Stimulated activated naive CD8-positive, alpha-beta T cell treated with anti-CD3 and anti-CD28 coated beads, Interleukin-15, amount 100 ng/mL, for 72 hours (primary cell): ENCODE measurements around the gene GABBR2.

Experiments
- ATAC-seq: fragments of 150-1000 bp; cut with Tn5 transposase; 2 replicates; pipeline ENCODE4 v1.10.0; 2021; ENCODE audit warnings: mild to moderate bottlenecking, moderate library complexity
- DNase-seq, 2 donors: peaks; one replicate each; pipeline ENCODE4 v3.0.0; 2021 to 2022
- H3K27ac Mint-ChIP-seq, 2 donors: one replicate each; pipeline ENCODE4 v1.8.0; 2022; ENCODE audit warnings: mild to moderate bottlenecking in 2 of 2, mixed read lengths in 2 of 2, moderate library complexity in 2 of 2
- H3K27me3 Mint-ChIP-seq: one replicate; pipeline ENCODE4 v1.8.0; 2022; ENCODE audit warnings: mixed read lengths
- H3K4me1 Mint-ChIP-seq: one replicate; pipeline ENCODE4 v1.8.0; 2022; ENCODE audit warnings: mild to moderate bottlenecking, mixed read lengths
- H3K4me3 Mint-ChIP-seq, 2 donors: one replicate each; pipeline ENCODE4 v1.8.0; 2022; ENCODE audit warnings: mild to moderate bottlenecking in 2 of 2, mixed read lengths in 2 of 2, moderate library complexity in 1 of 2
- H3K9me3 Mint-ChIP-seq, 2 donors: one replicate each; pipeline ENCODE4 v1.8.0; 2022; ENCODE audit warnings: mixed read lengths in 2 of 2

GABBR2 gene

DNA sequence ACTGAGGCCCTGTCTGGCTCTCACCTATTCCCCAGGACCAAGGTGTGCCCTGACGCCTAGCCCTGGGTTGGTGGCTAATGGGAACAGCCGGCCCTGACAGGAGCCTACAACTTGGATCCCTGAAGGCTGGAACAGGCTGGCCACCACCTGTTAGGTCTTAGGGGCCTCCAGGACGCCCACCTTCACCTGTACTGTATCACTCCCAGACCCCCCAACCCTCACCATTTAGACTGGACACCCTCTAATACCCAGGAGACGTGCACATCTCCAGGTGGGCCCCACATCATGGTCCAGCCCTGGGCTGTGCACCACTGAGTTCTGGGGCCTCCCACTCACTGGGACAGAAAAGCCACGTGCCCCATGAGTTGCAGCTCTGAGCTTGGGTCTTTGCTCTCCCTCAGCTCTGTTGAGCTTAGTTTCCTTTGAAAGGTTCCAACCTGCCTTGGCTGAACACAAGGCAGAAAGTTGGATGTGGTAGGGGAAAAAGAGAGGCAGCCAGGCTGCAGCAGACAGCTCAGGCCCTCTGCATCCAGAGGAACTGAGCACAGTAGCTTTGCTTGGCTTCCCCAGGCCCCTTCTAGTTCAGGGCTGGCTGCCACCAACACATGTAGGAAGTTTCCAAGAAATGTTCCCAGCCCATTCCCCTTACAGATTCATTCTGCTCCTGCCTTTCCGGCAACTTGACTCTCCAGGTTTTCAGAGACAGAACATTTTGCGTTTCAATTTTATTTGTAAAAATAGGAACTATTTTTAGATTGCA, 336.5 kb downstream of the GABBR2 start:
- Mint-ChIP-seq H3K4me3 (no peak overlapping the region), H3K9me3 (peaks cover 0 to 3% of the 10 kb centered on the region in 2 donors), H3K27me3 (no peaks in the 10 kb centered on the region), H3K27ac (no peak overlapping the region), H3K4me1 (no peaks in the 10 kb centered on the region)
- ATAC-seq (no peak), DNase-seq (no peak)

DNA sequence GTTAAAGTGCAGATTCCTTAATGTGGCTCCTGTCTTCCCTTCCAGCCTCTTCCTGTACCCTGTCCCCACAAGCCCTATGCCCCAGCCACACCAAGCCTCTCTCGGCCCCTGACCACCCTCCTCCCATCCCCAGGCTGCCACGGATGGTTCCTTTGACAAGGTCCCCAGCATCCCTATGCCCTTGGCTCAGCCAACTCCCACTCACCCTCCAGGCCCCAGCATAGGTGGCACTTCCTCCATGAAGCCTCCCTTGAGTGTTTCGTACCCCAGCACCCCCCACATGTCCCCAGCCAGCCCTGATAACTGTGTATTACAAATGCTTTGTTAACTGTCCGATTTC, 337.8 kb downstream of the GABBR2 start:
- no peaks in the 10 kb centered on the region for H3K27me3 Mint-ChIP-seq
- H3K4me3 Mint-ChIP-seq: no peak overlapping the region
- ATAC-seq: no peak
- peak overlapping the region in 1 of 2 donors; percentile 21 for H3K27ac Mint-ChIP-seq
- peaks cover 0 to 8% of the 10 kb centered on the region in 2 donors for H3K9me3 Mint-ChIP-seq
- H3K4me1 Mint-ChIP-seq: no peaks in the 10 kb centered on the region
- DNase-seq: no peak

DNA sequence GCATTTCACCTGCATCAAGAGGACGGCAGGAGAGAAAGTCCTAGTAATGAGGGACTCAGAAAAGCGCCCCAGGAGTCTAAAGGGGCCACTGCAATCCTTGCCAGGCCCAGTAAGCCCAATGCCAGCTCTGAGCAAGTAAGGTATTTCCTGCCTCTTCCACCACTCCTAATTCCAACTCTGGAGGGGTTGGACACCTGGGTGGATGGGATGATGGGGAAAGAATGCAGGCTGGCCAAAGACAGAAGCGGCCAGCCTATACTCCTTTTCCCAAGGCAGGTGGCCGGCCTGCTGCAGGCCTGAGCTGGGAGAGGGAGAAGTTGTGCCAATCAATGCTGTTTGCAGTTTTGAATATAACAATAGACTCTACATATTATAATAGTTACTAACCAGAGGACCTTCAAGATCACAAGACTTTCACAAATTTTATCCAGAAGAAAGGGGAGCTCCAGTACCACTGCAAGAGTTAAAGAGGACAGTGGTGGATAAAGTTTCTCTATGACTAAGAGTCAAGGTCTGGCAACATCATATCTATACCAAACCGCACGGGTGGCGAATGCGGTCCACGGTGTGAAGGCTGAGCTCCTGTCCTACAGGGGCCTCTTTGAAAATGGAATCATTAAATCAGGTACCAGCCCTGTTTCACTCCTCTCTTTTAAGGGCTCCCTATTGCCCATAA, 338.3 kb downstream of the GABBR2 start:
- H3K4me1 Mint-ChIP-seq: no peaks in the 10 kb centered on the region
- no peak overlapping the region for H3K4me3 Mint-ChIP-seq

DNA sequence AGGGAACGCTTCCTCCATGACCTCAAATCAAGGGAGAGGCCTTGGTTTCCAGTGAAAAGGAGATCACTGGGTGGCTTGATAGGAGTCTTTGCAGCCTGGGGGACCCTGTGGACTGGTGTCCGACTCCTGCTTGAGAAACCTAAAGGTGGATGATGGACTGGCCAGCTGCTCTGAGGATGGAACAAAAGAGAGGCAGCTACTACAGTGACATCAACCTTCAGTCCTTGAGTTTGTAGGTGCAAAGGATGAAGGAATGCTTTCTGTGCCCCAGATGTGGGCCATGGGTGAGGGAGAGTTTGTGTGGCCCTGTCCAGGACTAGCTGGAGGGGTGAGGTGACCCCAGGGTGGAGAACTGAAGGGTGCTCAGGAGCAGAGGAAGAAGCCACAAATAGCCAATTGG, 338.8 kb downstream of the GABBR2 start:
- Mint-ChIP-seq H3K27ac (no peak overlapping the region), H3K27me3 (no peaks in the 10 kb centered on the region), H3K4me1 (no peaks in the 10 kb centered on the region), H3K4me3 (no peak overlapping the region), H3K9me3 (peaks cover 10 to 14% of the 10 kb centered on the region in 2 donors)
- DNase-seq (no peak), ATAC-seq (no peak)

More for the DNA sequence above, 338.3 kb downstream of the GABBR2 start:
- Mint-ChIP-seq H3K27ac (peak overlapping the region in 1 of 2 donors; percentile 21), H3K27me3 (no peaks in the 10 kb centered on the region), H3K9me3 (peaks cover 4 to 9% of the 10 kb centered on the region in 2 donors)
- no peak for DNase-seq
- no peak for ATAC-seq

DNA sequence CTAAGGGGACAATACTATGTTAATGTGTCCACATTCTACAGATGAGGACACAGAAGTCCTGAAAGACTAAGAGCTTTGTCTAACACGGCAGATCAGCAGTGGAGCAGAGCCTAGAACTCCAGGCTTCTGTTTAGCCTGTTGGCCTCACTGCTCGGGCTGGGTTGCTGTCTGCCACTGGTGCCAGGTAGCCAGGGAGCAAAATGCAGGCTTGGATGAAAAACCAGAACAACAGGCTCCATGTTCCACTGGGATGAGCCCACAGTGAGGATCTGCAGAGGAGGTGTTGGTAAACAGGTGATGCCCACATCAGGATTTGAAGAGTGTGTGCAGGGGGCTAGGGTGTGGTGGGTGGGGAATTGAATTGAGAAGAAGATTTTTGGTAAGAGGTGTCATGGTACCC, 339.3 kb downstream of the GABBR2 start:
- no peak for DNase-seq
- Mint-ChIP-seq H3K9me3 (peaks cover 11 to 15% of the 10 kb centered on the region in 2 donors), H3K4me3 (no peak overlapping the region), H3K4me1 (no peaks in the 10 kb centered on the region), H3K27ac (no peak overlapping the region), H3K27me3 (no peaks in the 10 kb centered on the region)
- no peak for ATAC-seq

DNA sequence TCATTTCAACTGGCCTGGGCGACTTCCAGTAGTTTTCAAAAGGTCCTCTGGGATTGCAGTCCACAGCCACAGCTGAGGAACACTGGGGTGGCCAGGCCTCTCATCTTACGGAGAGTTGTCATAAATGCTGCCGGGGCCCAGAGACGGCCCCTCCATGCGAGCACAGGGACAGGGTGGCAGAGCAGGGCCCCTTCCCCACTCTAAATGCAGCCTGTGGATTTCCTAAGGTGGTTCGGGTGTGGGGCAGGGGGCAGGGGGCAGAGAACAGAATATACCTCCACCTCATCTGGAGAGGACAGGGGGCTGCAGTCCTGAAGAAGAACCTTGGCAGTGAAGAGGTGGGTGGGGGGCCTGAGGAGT, 339.7 kb downstream of the GABBR2 start:
- Mint-ChIP-seq H3K4me3 (no peak overlapping the region), H3K9me3 (peaks cover 11 to 15% of the 10 kb centered on the region in 2 donors), H3K27ac (no peak overlapping the region), H3K4me1 (no peaks in the 10 kb centered on the region), H3K27me3 (no peaks in the 10 kb centered on the region)
- DNase-seq (no peak), ATAC-seq (no peak)

DNA sequence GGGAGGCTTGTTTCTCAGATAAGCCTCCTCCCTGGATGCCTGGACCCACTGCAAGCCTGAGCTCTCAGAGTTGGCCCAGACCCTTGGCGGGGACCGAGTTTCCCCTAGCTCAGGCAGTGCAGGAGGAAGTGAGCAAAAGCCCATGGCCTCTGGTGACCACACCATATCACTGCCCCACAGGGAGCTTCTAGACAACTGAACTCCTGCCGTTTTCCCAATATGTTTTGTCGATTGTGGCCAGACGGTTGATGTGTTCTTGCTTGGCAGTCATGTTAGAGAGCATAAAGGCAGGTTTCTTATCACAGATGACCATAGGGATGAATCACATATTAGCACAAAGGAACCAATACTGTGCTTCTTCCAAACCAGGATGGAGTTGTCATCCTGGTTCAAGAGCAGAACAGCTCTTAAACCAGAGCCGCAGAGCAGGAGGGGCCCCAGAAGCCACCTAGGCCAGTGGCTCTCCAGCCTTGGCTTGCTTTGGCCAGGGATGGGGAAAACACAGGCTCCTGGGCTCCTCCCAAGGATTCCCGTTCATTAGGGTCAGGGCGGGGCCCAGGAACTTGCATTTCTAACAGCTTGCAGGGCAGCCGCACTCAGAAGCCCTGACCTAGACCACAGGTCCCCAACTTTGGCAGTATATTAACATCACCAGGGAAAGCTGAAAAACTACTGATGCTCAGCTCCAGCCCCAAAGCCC, 340.2 kb downstream of the GABBR2 start:
- H3K4me1 Mint-ChIP-seq: no peaks in the 10 kb centered on the region
- no peak for DNase-seq

DNA sequence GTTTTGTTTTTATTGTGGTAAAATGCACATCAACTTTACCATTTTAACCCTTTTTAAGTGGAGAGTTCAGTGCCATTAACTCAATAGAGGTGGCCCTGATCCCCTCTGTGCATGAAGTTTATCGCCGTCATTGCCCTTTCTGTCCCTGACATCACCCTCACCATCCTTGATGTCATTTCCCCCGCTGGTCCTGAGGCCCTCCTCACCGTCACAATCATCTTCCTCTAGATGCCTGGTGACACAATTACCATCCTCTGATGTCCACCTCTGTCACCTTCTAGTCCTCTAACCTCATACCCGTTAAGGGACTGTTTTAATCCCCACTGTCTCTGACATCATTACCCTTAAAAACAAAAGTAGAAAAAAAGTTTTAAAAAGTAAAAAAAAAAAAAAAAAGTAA, 340.8 kb downstream of the GABBR2 start:
- ATAC-seq (no peak), DNase-seq (no peak)
- no peak overlapping the region for H3K27ac Mint-ChIP-seq
- H3K4me3 Mint-ChIP-seq: no peak overlapping the region
- no peaks in the 10 kb centered on the region for H3K4me1 Mint-ChIP-seq
- H3K9me3 Mint-ChIP-seq: peaks cover 11 to 15% of the 10 kb centered on the region in 2 donors
- no peaks in the 10 kb centered on the region for H3K27me3 Mint-ChIP-seq

More for the DNA sequence above, 340.2 kb downstream of the GABBR2 start:
- Mint-ChIP-seq H3K27me3 (no peaks in the 10 kb centered on the region), H3K4me3 (no peak overlapping the region), H3K9me3 (peaks cover 11 to 15% of the 10 kb centered on the region in 2 donors), H3K27ac (no peak overlapping the region)
- no peak for ATAC-seq

DNA sequence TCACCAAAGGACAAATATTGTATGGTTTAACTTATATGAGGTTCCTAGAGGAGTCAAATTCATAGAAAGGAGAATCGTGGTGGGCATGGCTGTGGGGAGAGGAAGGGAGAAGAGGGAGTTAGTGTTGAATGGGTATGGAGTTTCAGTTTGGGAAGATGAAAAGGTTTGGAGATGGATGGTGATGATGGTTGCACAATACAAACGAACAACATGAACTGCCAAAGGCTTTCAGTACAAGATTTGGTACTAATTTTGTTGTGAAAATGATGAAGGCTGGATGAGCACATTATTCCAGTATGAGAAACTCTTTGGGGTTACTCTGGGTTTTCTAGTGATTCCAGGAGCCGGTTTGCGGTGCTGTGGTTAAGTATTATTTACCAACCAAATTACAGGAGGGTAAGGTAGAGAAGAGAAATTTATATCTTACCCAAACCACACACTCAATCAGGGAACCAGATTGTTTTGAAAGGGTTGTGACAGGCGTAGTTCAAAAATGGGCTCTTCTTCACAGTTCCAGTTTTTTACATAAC, 341.3 kb downstream of the GABBR2 start:
- no peaks in the 10 kb centered on the region for H3K27me3 Mint-ChIP-seq
- no peak overlapping the region for H3K4me3 Mint-ChIP-seq
- peaks cover 11 to 15% of the 10 kb centered on the region in 2 donors for H3K9me3 Mint-ChIP-seq
- no peaks in the 10 kb centered on the region for H3K4me1 Mint-ChIP-seq
- H3K27ac Mint-ChIP-seq: no peak overlapping the region
- no peak for ATAC-seq
- DNase-seq: no peak

DNA sequence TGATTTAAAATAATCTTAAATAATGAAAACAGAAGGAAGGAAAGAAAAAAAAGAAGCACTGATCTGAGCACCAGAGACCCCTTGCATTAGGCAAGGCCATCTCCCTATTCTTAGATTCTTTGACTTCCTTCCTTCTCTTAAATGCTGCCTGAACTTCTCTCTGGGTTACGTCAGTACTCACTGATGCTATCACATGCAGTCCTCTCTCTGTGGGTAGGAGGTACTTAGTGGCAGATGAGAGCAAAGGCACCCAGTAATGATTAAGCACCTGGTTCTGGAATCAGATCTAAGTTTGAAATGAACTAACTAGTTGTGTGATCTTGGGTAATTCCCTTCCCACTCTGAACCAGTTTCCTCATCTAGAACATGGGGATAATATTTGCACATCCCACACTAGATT, 343.0 kb downstream of the GABBR2 start:
- Mint-ChIP-seq H3K27ac (no peak overlapping the region), H3K4me3 (no peak overlapping the region), H3K9me3 (peaks cover 11 to 15% of the 10 kb centered on the region in 2 donors), H3K4me1 (no peaks in the 10 kb centered on the region), H3K27me3 (no peaks in the 10 kb centered on the region)
- no peak for DNase-seq
- no peak for ATAC-seq

DNA sequence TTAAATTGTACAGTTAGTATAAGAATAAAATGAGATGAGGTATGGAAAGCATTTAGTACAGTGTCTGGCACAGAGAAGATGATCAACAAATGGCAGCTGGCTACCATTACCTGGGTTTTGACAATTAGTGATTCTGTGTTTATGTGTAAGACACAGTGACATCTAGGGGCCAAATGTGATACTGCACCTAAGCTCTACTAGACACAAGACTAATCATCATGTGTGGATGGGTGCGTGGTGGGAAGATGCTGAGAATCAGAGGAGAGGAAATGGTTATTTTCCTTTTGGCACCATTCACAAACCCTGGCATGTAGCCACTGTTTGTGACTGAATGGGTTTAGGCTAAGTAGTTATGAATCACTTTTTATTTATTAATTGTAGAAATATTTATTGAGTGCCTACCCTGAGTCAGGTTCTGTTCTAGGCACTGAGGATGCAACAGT, 343.5 kb downstream of the GABBR2 start:
- Mint-ChIP-seq H3K9me3 (peaks cover 11 to 15% of the 10 kb centered on the region in 2 donors), H3K27me3 (no peaks in the 10 kb centered on the region), H3K27ac (no peak overlapping the region), H3K4me1 (no peaks in the 10 kb centered on the region), H3K4me3 (no peak overlapping the region)
- ATAC-seq (no peak), DNase-seq (peak in 1 of 2 donors; percentile 9)

DNA sequence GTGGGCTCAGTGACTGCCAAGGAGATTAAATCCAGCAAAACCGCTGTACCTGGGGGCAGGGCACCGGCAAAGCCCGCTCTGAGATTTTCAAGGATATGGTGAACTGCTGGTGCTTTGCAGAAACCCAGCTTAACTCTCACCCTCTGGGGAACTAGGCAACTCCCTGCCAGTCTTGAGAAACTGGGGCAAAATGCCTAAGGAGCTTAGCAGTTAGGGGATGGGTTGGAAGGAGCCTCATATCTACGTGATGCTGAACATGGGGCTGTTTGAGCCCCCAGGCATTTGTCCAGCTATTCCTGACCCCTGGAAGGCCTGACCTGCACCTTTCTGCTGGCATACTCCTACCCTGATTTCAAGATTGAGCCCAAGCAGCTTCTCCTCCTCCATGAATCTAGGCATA, 344.6 kb downstream of the GABBR2 start:
- DNase-seq (no peak), ATAC-seq (no peak)
- no peak overlapping the region for H3K4me3 Mint-ChIP-seq
- peaks cover 11 to 15% of the 10 kb centered on the region in 2 donors for H3K9me3 Mint-ChIP-seq
- H3K4me1 Mint-ChIP-seq: no peaks in the 10 kb centered on the region
- H3K27me3 Mint-ChIP-seq: peaks cover 7% of the 10 kb centered on the region
- H3K27ac Mint-ChIP-seq: no peak overlapping the region

DNA sequence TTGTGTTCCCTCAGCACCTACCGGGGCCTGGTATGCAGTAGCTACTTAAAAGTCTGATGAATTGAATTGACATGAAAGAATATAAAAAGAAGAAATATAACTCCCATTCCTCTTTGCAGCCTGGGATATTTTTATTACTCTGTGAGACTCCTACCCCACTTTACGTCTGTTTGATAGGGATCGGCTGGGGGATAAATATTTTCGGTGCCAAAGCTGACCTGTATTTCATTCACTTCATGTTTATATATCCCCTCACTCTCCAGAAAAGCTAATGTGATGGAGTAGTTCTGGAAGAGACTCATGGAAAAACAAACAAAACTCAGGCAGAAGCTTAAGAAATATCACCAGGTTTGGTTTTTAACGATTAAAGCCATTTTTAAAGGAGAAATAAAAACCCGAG, 345.1 kb downstream of the GABBR2 start:
- no peak overlapping the region for H3K27ac Mint-ChIP-seq
- peaks cover 7% of the 10 kb centered on the region for H3K27me3 Mint-ChIP-seq
- no peak overlapping the region for H3K4me3 Mint-ChIP-seq

DNA sequence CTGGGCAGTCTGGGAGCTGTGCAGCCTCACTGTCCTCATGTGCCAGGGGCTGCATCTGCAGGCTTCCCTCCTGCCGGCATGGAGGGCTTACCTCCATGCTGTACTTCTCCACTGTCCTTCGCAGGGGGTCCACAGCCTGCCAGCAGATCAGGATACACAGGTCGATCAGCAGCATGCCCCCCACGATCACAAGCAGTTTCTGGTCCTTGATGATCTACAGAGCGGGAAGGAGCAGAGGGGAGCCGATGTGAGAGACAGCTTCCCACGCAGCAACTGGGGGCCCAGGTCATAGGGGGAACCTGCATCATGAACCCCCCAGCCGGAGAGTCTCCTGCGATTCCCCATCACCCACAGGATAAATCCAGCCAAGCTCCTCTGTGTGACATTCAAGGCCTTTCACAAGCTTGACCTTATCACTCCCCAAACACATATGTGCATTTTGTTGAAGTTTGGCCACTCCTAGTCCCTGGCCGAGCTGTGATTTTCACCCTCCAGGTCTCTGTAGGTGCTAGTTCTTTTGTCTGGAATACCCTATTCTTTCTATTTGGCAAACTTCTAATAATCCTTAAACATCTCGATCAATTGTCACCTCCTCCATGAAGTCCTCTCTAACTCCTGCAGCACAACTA, 346.0 kb downstream of the GABBR2 start:
- no peak for DNase-seq
- H3K27ac Mint-ChIP-seq: no peak overlapping the region

More for the DNA sequence above, 345.1 kb downstream of the GABBR2 start:
- Mint-ChIP-seq H3K4me1 (no peaks in the 10 kb centered on the region), H3K9me3 (peaks cover 11 to 15% of the 10 kb centered on the region in 2 donors)
- no peak for ATAC-seq
- DNase-seq: no peak

DNA sequence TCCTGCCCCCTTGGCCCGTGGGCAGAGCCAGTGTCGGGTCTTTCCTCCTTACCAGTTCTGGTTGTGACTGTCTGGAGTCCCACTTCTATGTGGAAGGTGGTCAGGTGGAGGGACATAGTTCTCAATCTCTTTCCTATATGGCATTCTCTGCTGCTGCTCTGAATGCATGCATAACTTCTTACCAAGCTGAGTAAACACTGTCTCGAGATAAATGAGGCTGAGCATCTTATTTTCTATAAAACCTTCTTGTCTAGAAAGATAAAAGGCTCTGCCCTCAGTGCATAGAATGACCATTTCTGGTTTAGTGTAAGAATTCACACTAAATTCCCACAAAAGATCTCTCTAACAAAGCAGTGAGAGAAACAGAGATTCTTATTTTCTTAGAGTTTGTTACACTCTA, 347.1 kb downstream of the GABBR2 start:
- no peak for DNase-seq
- Mint-ChIP-seq H3K9me3 (peaks cover 7 to 11% of the 10 kb centered on the region in 2 donors), H3K27ac (peak overlapping the region in 1 of 2 donors; percentile 41), H3K4me1 (no peaks in the 10 kb centered on the region), H3K4me3 (no peak overlapping the region), H3K27me3 (peaks cover 7% of the 10 kb centered on the region)
- no peak for ATAC-seq

More for the DNA sequence above, 346.0 kb downstream of the GABBR2 start:
- peaks cover 7% of the 10 kb centered on the region for H3K27me3 Mint-ChIP-seq
- H3K4me1 Mint-ChIP-seq: no peaks in the 10 kb centered on the region
- no peak overlapping the region for H3K4me3 Mint-ChIP-seq
- no peak for ATAC-seq
- H3K9me3 Mint-ChIP-seq: peaks cover 11 to 15% of the 10 kb centered on the region in 2 donors
